Effector memory CD4-positive, alpha-beta T cell (primary cell): ENCODE measurements around the gene SH3D19.

ENCODE experiments used
- DNase-seq, 3 donors: peaks; one replicate each; pipeline ENCODE4 v3.0.0-alpha.2; 2020
- H3K27ac ChIP-seq: 2 replicates; pipeline ENCODE4 v1.7.0; 2013; ENCODE audit warnings: mild to moderate bottlenecking, low read length, moderate library complexity; ENCODE audit not compliant: insufficient read depth, poor library complexity, severe bottlenecking
- H3K27me3 ChIP-seq: replicated peaks from 2 replicates; pipeline ENCODE4 v1.7.0; 2013; ENCODE audit warnings: mild to moderate bottlenecking, low read length; ENCODE audit not compliant: insufficient read depth, control insufficient read depth, poor library complexity, severe bottlenecking
- H3K36me3 ChIP-seq: 2 replicates; pipeline ENCODE4 v1.7.0; 2013; ENCODE audit warnings: mild to moderate bottlenecking, low read length, moderate library complexity; ENCODE audit not compliant: control insufficient read depth, insufficient read depth
- H3K4me1 ChIP-seq: 2 replicates; pipeline ENCODE4 v1.7.0; 2013; ENCODE audit warnings: low read length, mild to moderate bottlenecking; ENCODE audit not compliant: control insufficient read depth, insufficient read depth, poor library complexity, severe bottlenecking
- H3K4me3 ChIP-seq: 2 replicates; pipeline ENCODE4 v1.7.0; 2013; ENCODE audit warnings: low read length, low read depth, mild to moderate bottlenecking; ENCODE audit not compliant: insufficient read depth, poor library complexity, severe bottlenecking
- H3K9me3 ChIP-seq: 2 replicates; pipeline ENCODE4 v1.7.0; 2013; ENCODE audit warnings: mild to moderate bottlenecking, low read length, moderate library complexity; ENCODE audit not compliant: control insufficient read depth

Gene SH3D19

DNA sequence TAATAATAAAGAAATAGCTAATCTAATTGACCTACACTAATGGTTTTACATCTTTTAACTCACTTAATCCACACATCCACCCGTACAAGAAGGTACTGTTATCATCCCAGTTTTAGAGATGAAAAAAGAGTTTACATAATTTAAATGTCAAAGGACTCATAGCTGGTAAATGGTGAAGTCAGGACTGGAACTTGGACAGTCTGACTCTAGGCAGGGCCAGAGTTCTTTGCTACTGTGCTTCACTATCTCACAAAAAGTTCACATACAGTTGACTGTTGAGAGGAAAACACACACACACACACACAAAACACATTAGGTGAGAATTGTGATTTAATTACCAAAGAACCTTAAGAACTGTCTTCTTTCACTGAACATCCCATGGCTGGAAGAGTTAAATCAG lies 119.7 kb downstream of the SH3D19 start:
- Histone ChIP-seq H3K4me1 (no peaks in the 10 kb centered on the region), H3K9me3 (no peaks in the 10 kb centered on the region), H3K4me3 (no peak overlapping the region), H3K27ac (no peak overlapping the region), H3K27me3 (no peaks in the 10 kb centered on the region), H3K36me3 (no peaks in the 10 kb centered on the region)
- no peak for DNase-seq

- Histone ChIP-seq H3K4me1 (no peaks in the 10 kb centered on the region), H3K27ac (no peak overlapping the region), H3K4me3 (no peak overlapping the region), H3K36me3 (no peaks in the 10 kb centered on the region), H3K27me3 (no peaks in the 10 kb centered on the region), H3K9me3 (no peaks in the 10 kb centered on the region)
- DNase-seq, result no peak
These were observed 120.4 kb downstream of the SH3D19 start for GRCh38 chr4:151204925-151205524.

DNA sequence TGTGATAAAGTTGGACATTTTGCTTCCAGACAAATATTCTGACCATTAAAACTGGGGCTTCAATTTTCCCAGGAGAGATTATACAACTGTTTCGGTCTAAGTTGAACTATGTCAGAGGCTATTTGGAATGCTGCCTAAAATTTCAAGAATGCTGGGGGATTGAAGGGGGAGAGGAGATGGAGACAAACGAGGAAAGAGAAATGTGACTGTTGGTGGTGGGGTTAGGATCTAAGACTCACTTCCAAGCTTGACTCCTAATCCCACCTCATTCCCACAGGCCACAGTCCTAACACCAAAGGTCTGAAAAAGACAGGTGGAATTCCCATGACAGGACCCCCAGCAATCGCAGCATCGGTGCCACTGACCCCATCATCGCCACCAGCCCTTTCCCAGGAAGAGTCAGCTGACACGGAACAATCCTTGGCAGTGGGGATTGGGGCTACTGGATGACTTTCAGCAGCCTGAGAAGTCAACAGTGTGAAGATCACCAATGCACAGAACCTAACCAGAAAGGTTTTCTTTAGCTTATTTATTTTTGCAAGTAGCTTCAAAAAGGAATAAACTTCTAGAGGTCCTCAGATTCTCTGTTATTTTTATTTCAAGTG lies 122.5 kb downstream of the SH3D19 start:
- H3K27me3 ChIP-seq, result no peaks in the 10 kb centered on the region
- DNase-seq, result no peak

DNA sequence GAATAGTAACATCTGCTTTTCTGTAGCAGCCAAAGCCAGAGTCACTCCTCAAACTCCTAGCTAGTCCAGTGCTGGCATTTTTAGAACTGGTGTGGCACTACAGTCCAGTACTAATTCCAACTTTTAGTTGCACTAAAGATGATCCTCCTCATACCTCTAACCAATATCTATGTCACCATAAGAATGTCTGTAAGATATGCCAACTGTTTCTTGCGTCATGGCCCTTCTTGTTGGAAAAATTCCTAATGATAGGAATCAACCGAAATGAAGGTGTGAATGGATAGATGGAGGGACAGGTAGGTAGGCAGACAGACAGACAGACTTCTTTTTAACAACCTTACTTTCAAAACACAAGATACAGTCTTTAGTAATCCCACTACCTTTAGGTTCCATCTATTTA lies 123.0 kb downstream of the SH3D19 start:
- Histone ChIP-seq H3K27ac (no peak overlapping the region), H3K36me3 (no peaks in the 10 kb centered on the region), H3K4me1 (no peaks in the 10 kb centered on the region), H3K27me3 (no peaks in the 10 kb centered on the region), H3K9me3 (no peaks in the 10 kb centered on the region), H3K4me3 (no peak overlapping the region)
- no peak for DNase-seq

More for the DNA sequence above, 122.5 kb downstream of the SH3D19 start:
- no peak overlapping the region for H3K4me3 ChIP-seq
- H3K36me3 ChIP-seq, result no peaks in the 10 kb centered on the region
- no peaks in the 10 kb centered on the region for H3K9me3 ChIP-seq
- no peaks in the 10 kb centered on the region for H3K4me1 ChIP-seq
- H3K27ac ChIP-seq, result no peak overlapping the region

DNA sequence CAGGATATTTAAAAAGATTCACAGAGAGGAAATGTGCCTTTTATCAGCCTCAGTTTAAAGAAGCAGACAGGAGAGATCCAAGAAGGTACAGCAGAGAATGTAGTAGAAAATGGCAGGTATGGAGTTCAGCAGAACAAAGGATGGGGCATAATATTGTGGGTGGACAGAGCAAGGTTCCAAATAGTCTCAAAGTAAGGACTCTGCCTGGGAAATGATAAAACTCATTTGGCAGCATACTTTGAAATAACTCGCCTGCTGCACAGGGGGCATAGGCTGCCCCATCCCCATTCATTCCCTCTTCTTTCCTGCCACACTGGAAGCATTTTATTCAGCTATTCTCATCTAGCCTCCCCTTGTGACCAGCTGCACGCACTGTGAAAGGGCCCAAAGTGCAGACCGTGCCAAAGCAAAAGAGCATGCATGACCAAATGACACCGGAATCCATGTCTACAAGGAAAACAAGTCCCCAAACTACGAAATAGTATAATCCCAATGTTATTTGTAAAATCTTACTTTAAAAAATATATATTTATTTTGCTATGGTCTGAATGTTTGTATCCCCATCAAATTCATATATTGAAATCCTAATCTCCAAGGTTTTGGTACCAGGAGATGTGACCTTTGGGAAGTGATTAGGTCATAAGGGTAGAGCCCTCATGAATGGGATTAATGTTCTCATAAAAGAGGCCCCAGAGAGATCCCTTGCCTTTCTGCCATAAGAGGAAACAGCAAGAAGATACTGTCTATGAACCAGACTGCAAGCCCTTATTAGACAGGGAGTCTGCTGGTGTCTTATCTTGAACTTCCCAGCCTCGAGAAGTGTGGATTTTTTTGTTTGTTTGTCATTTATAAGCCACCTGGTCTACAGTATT lies 125.8 kb downstream of the SH3D19 start:
- Histone ChIP-seq H3K27ac (no peak overlapping the region), H3K4me3 (no peak overlapping the region), H3K27me3 (no peaks in the 10 kb centered on the region), H3K4me1 (no peaks in the 10 kb centered on the region), H3K9me3 (no peaks in the 10 kb centered on the region), H3K36me3 (no peaks in the 10 kb centered on the region)
- no peak for DNase-seq

- no peak overlapping the region for H3K27ac ChIP-seq
These were observed 126.7 kb downstream of the SH3D19 start for GRCh38 chr4:151198748-151199147.

GRCh38 chr4:151197247-151197646 lies 128.2 kb downstream of the SH3D19 start:
- H3K9me3 ChIP-seq, result no peaks in the 10 kb centered on the region
- H3K27ac ChIP-seq, result no peak overlapping the region
- no peaks in the 10 kb centered on the region for H3K4me1 ChIP-seq
- no peak for DNase-seq
- H3K27me3 ChIP-seq, result no peaks in the 10 kb centered on the region
- H3K36me3 ChIP-seq, result no peaks in the 10 kb centered on the region
- H3K4me3 ChIP-seq, result no peak overlapping the region

More at GRCh38 chr4:151198748-151199147, 126.7 kb downstream of the SH3D19 start:
- no peaks in the 10 kb centered on the region for H3K36me3 ChIP-seq
- no peaks in the 10 kb centered on the region for H3K9me3 ChIP-seq
- no peak for DNase-seq
- no peak overlapping the region for H3K4me3 ChIP-seq
- H3K4me1 ChIP-seq, result no peaks in the 10 kb centered on the region
- no peaks in the 10 kb centered on the region for H3K27me3 ChIP-seq

DNA sequence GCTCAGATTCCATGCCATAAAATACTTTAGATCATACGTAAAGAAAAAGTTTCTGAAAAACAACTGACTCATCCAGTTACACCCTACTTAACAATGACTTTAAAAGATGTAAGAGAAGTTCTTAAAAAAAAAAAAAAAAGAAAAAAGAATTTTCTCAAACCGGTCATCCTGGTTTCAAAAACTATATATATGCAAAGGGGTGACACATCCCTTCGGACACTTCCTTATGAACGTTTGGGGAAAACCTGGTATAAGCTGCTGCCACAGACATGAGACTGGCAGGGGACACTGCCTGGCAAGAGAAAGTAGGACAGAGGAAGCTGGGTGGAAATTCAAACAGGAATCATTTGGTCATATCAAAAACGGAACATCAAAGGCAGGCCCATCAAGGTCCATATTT lies 129.6 kb downstream of the SH3D19 start:
- no peak overlapping the region for H3K4me3 ChIP-seq
- no peaks in the 10 kb centered on the region for H3K4me1 ChIP-seq
- no peaks in the 10 kb centered on the region for H3K27me3 ChIP-seq
- H3K27ac ChIP-seq, result no peak overlapping the region
- H3K36me3 ChIP-seq, result no peaks in the 10 kb centered on the region
- no peak for DNase-seq
- H3K9me3 ChIP-seq, result no peaks in the 10 kb centered on the region

DNA sequence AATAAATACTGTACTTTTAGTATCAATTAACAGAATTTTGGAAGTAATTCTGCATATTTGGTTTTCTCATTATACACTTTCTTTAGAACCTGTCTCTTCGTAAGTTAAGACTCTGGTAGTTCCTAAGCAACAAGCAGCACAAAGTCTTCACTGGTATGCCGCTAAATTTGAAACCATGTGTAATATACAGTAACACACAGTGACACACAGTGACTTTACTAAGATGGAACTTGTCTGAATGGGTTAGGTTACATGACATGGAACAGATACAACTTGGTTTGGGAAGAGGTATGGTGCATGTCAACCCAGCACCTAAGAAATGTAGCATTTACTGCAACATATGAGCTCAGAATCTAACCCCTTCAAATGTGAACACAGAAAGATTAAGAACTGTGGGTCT lies 132.0 kb downstream of the SH3D19 start:
- Histone ChIP-seq H3K4me1 (no peaks in the 10 kb centered on the region), H3K27ac (no peak overlapping the region), H3K4me3 (no peak overlapping the region), H3K27me3 (no peaks in the 10 kb centered on the region), H3K36me3 (no peaks in the 10 kb centered on the region), H3K9me3 (no peaks in the 10 kb centered on the region)
- no peak for DNase-seq
